ENCODE results near the gene RPL12. TPM values are rescaled to one million over a fixed set of nuclear protein-coding genes. Genes with fewer than 3 reads are reported as not detected.
A peak's percentile ranks its signal among the peaks of the same experiment; 100 is the strongest.

RPL12 gene
- total RNA-seq = 1,720 and 2,202 TPM in 2 replicates
- 392 and 417 TPM in 2 replicates for polyA plus RNA-seq

DNA sequence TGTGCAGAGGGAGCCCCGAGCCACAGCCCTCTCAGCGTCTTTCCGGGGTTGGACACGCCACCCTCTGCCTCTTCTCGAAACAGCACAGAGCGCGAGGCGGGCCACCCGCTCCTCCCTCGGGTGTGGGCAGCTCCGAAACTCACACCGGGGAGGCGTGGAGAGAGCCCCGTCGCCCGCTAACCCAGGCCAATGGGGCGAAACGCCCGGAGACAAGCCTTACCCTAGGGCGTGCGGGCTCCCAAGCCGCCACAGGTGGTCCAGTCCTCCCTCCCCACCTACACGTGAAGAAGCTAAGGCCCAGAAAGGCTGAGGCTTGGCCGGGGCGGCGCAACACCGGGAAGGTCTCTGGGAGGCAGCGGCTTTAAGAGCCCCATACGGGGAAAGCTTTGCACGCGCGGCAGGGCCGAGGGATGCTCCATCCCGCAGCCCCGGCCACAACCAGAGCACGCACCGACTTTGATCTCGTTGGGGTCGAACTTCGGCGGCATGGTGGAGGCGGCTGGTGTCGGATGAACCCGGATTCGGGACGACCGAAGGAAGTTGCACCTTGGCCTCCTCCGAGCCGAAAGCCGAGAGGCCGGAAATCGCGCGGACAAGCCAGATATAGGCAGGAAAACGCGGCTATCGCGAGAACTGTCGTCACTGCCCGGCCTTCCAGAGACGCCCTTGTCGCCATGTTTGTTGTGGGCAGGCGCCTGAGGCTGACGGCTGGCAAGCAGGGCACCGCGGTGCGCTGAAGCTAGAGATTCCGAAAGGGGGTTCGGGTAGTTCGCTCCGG lies at the start of gene RPL12, which contains the start of gene LRSAM1:
TSS of gene RPL12 (minus strand) at position 577 of the 778 bp plus-strand sequence. CDS start at position 488, 89 bp downstream.
TSS of gene LRSAM1 (plus strand) at position 681 of the 778 bp plus-strand sequence. CDS start 3,018 bp downstream, outside the sequence.
- Histone ChIP-seq H3K9me3 (ENCODE audit: low read depth) (no peaks in the 10 kb centered on the region), H3K27ac (peak within 1 kb of the TSS; percentile 97), H3K79me2 (peaks cover 32% of the 10 kb centered on the region), H3K27me3 (no peaks in the 10 kb centered on the region), H3K9me2 (replicated peaks; ENCODE audit: insufficient read depth) (no peaks in the 10 kb centered on the region), H3K36me3 (replicated peaks; ENCODE audit: insufficient read depth, low read depth) (no peaks in the 10 kb centered on the region), H3K4me3 (peak within 1 kb of the TSS; percentile 97), H3K4me2 (peak within 1 kb of the TSS; percentile 96), H4K20me1 (ENCODE audit: insufficient read depth, poor library complexity, severe bottlenecking) (peaks cover 34% of the 10 kb centered on the region), H2AFZ (peak within 1 kb of the TSS; percentile 99), H3K4me1 (ENCODE audit: insufficient read depth) (peaks cover 22% of the 10 kb centered on the region)
- peak; percentile 98 for DNase-seq (ENCODE audit: low spot score)
- TF ChIP-seq, protein P1, sequence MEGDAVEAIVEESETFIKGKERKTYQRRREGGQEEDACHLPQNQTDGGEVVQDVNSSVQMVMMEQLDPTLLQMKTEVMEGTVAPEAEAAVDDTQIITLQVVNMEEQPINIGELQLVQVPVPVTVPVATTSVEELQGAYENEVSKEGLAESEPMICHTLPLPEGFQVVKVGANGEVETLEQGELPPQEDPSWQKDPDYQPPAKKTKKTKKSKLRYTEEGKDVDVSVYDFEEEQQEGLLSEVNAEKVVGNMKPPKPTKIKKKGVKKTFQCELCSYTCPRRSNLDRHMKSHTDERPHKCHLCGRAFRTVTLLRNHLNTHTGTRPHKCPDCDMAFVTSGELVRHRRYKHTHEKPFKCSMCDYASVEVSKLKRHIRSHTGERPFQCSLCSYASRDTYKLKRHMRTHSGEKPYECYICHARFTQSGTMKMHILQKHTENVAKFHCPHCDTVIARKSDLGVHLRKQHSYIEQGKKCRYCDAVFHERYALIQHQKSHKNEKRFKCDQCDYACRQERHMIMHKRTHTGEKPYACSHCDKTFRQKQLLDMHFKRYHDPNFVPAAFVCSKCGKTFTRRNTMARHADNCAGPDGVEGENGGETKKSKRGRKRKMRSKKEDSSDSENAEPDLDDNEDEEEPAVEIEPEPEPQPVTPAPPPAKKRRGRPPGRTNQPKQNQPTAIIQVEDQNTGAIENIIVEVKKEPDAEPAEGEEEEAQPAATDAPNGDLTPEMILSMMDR (IDR thresholded peaks at IDR 0.05; ENCODE audit: poor library complexity) = peak; percentile 2
- no peak for TF ChIP-seq EZH2phosphoT487 (IDR thresholded peaks at IDR 0.05; ENCODE audit: low read depth, severe bottlenecking, unreplicated experiment)
- under 1% methylated on average over 68 of the region's 71 CpGs for WGBS (ENCODE audit: low lambda C conversion rate, missing lambda C conversion rate)

DNA sequence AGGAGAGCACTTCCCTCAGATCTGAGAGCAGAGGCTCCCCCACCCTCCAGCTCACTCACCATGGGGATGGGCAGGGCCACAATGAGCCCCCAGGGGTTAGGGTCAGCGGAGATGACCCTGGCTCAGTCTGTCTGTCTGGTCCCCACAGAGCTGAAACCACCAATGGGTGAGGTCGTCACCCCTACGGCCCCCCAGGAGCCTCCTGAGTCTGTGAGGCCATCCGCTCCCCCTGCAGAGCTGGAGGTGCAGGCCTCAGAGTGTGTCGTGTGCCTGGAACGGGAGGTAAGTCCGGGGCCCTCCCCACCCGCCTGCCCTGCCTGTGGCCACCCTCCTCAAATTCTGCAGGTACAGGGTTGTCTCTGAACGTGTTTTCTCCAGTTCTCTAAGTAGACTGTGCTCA lies 49.7 kb upstream of the RPL12 start:
- no peak overlapping the region for H3K4me3 ChIP-seq
- no peaks in the 10 kb centered on the region for H3K9me3 ChIP-seq (ENCODE audit: low read depth)
- H3K4me1 ChIP-seq (ENCODE audit: insufficient read depth) = no peaks in the 10 kb centered on the region
- TF ChIP-seq, protein P1 (IDR thresholded peaks at IDR 0.05; ENCODE audit: poor library complexity) = no peak
- no peak for TF ChIP-seq EZH2 (IDR thresholded peaks at IDR 0.05; ENCODE audit: borderline replicate concordance)
- no peak for TF ChIP-seq EZH2phosphoT487 (IDR thresholded peaks at IDR 0.05; ENCODE audit: low read depth, severe bottlenecking, unreplicated experiment)
- DNase-seq (ENCODE audit: low spot score) = no peak
- WGBS (ENCODE audit: low lambda C conversion rate, missing lambda C conversion rate) = 84% methylated on average over 9 of the region's 9 CpGs
- no peaks in the 10 kb centered on the region for H3K36me3 ChIP-seq (replicated peaks; ENCODE audit: insufficient read depth, low read depth)
- no peaks in the 10 kb centered on the region for H3K27me3 ChIP-seq
- no peaks in the 10 kb centered on the region for H3K79me2 ChIP-seq
- no peaks in the 10 kb centered on the region for H4K20me1 ChIP-seq (ENCODE audit: insufficient read depth, poor library complexity, severe bottlenecking)
- H2AFZ ChIP-seq = no peak overlapping the region
- H3K4me2 ChIP-seq = no peak overlapping the region
- H3K9me2 ChIP-seq (replicated peaks; ENCODE audit: insufficient read depth) = no peaks in the 10 kb centered on the region
- H3K27ac ChIP-seq = no peak overlapping the region

DNA sequence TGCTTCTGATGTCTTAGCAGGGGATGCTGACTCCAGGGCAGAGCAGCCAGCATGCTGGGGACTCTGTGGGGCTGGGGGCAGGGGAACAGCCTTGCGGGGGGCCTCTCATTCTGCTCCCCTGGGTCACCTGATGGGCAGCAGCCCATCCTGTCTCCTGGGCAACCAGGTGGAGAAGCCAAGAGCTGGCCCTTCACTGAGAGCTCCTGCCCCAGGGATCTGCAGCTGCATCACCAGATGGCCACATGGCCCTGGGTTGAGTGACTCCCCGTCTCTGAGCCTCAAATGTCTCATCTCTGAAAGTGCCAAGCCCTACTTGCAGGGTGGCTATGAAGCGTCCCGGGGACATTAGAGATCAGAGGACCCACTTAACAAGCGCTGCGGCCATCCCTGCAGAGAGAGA lies 49.2 kb upstream of the RPL12 start:
- TF ChIP-seq EZH2 (IDR thresholded peaks at IDR 0.05; ENCODE audit: borderline replicate concordance) = no peak
- no peak for TF ChIP-seq EZH2phosphoT487 (IDR thresholded peaks at IDR 0.05; ENCODE audit: low read depth, severe bottlenecking, unreplicated experiment)
- TF ChIP-seq, protein P1 (IDR thresholded peaks at IDR 0.05; ENCODE audit: poor library complexity) = no peak
- Histone ChIP-seq H4K20me1 (ENCODE audit: insufficient read depth, poor library complexity, severe bottlenecking) (no peaks in the 10 kb centered on the region), H2AFZ (no peak overlapping the region), H3K36me3 (replicated peaks; ENCODE audit: insufficient read depth, low read depth) (no peaks in the 10 kb centered on the region), H3K79me2 (no peaks in the 10 kb centered on the region), H3K4me3 (no peak overlapping the region), H3K9me2 (replicated peaks; ENCODE audit: insufficient read depth) (no peaks in the 10 kb centered on the region), H3K9me3 (ENCODE audit: low read depth) (no peaks in the 10 kb centered on the region), H3K27ac (no peak overlapping the region), H3K4me1 (ENCODE audit: insufficient read depth) (peaks cover 2% of the 10 kb centered on the region), H3K4me2 (no peak overlapping the region), H3K27me3 (no peaks in the 10 kb centered on the region)
- DNase-seq (ENCODE audit: low spot score) = no peak
- WGBS (ENCODE audit: low lambda C conversion rate, missing lambda C conversion rate) = 90% methylated on average over 5 of the region's 6 CpGs

All from hepatocyte (in vitro differentiated cells).